Measurements from ENCODE around the gene STH. TPM values are rescaled to one million over a fixed set of nuclear protein-coding genes. Genes with fewer than 3 reads are reported as not detected.
"Not testable (repeated sequence)": the region's sequence is repeated elsewhere in the genome, so short reads cannot be mapped to it uniquely, and the experiment has no call there.

STH gene
- total RNA-seq, 2 experiments from 2014 or later: not detected

- H3K4me1 Mint-ChIP-seq (ENCODE audit: low read depth): no peaks in the 10 kb centered on the region
- ATAC-seq (ENCODE audit: poor library complexity): no peak
- no peak for DNase-seq
- no peaks in the 10 kb centered on the region for H3K9me3 ChIP-seq (ENCODE audit: control insufficient read depth in 1 of 2, insufficient read depth in 1 of 2, low read length in 2 of 2)
- H3K36me3 ChIP-seq (ENCODE audit: insufficient read depth, low read length): no peaks in the 10 kb centered on the region
- no peak overlapping the region for H3K4me3 Mint-ChIP-seq
- ChIA-PET POLR2A (no interaction called here), CTCF (interaction anchor here (1.2 kb wide), 1 partner anchor 210 kb away, joined by 4 read pairs; no protein-coding TSS in a partner anchor)
- H3K27me3 Mint-ChIP-seq: peaks cover 5% of the 10 kb centered on the region
- no peak overlapping the region for H3K27ac Mint-ChIP-seq
- no peak for TF ChIP-seq CTCF (IDR thresholded peaks at IDR 0.05)
- H3K27ac ChIP-seq (ENCODE audit: low read depth in 1 of 2, low read length in 2 of 2): no peak overlapping the region
- H3K9me3 Mint-ChIP-seq: no peaks in the 10 kb centered on the region
- H3K27me3 ChIP-seq (ENCODE audit: control insufficient read depth in 1 of 2, insufficient read depth in 2 of 2, low read length in 2 of 2): no peaks in the 10 kb centered on the region
- intact Hi-C loops (cut with DNase I, micrococcal nuclease): loop anchor here (1.0 to 10.0 kb wide), 6 partner anchors 41 to 282 kb away; partner anchors contain the start of gene KANSL1 (in 1 of the 2)
- H3K36me3 Mint-ChIP-seq (ENCODE audit: low read depth): no peaks in the 10 kb centered on the region
- no peak overlapping the region for H3K4me3 ChIP-seq (ENCODE audit: low read length)
- peaks cover 7% of the 10 kb centered on the region for H3K4me1 ChIP-seq (ENCODE audit: insufficient read depth, low read length)
Observed at GRCh38 chr17:46002973-46003316, 3.9 kb downstream of the STH start.

GRCh38 chr17:46003907-46004748, 5.1 kb downstream of the STH start:
- H3K9me3 Mint-ChIP-seq: no peaks in the 10 kb centered on the region
- Histone ChIP-seq H3K27me3 (ENCODE audit: control insufficient read depth in 1 of 2, insufficient read depth in 2 of 2, low read length in 2 of 2) (no peaks in the 10 kb centered on the region), H3K4me3 (ENCODE audit: low read length) (no peak overlapping the region), H3K27ac (ENCODE audit: low read depth in 1 of 2, low read length in 2 of 2) (no peak overlapping the region), H3K9me3 (ENCODE audit: control insufficient read depth in 1 of 2, insufficient read depth in 1 of 2, low read length in 2 of 2) (no peaks in the 10 kb centered on the region), H3K4me1 (ENCODE audit: insufficient read depth, low read length) (peaks cover 7% of the 10 kb centered on the region), H3K36me3 (ENCODE audit: insufficient read depth, low read length) (no peaks in the 10 kb centered on the region)
- ATAC-seq (ENCODE audit: poor library complexity): no peak
- H3K27ac Mint-ChIP-seq: no peak overlapping the region
- no peak overlapping the region for H3K4me3 Mint-ChIP-seq
- DNase-seq: no peak
- ChIA-PET CTCF (interaction anchor here (1.3 kb wide), 1 partner anchor 14 kb away, joined by 3 read pairs; no protein-coding TSS in a partner anchor), POLR2A (interaction anchor here (0.7 kb wide), 1 partner anchor 209 kb away, joined by 3 read pairs; no protein-coding TSS in a partner anchor)
- H3K36me3 Mint-ChIP-seq (ENCODE audit: low read depth): no peaks in the 10 kb centered on the region
- H3K27me3 Mint-ChIP-seq: peaks cover 5% of the 10 kb centered on the region
- intact Hi-C loops (cut with DNase I, micrococcal nuclease): loop anchor here (2.0 to 10.0 kb wide), 3 partner anchors 41 to 281 kb away; partner anchors contain the start of gene KANSL1 (in 1 of the 2)
- TF ChIP-seq CTCF (IDR thresholded peaks at IDR 0.05): no peak
- H3K4me1 Mint-ChIP-seq (ENCODE audit: low read depth): no peaks in the 10 kb centered on the region

- H3K4me3 ChIP-seq (ENCODE audit: low read length); H3K27ac ChIP-seq (ENCODE audit: low read depth in 1 of 2, low read length in 2 of 2); H3K27me3 ChIP-seq (ENCODE audit: control insufficient read depth in 1 of 2, insufficient read depth in 2 of 2, low read length in 2 of 2); H3K36me3 ChIP-seq (ENCODE audit: insufficient read depth, low read length); H3K9me3 ChIP-seq (ENCODE audit: control insufficient read depth in 1 of 2, insufficient read depth in 1 of 2, low read length in 2 of 2); H3K27me3 Mint-ChIP-seq; H3K27ac Mint-ChIP-seq; H3K4me1 Mint-ChIP-seq (ENCODE audit: low read depth); CTCF ChIA-PET; ATAC-seq (ENCODE audit: poor library complexity); DNase-seq; H3K9me3 Mint-ChIP-seq; H3K36me3 Mint-ChIP-seq (ENCODE audit: low read depth); H3K4me1 ChIP-seq (ENCODE audit: insufficient read depth, low read length); H3K4me3 Mint-ChIP-seq; POLR2A ChIA-PET: not testable (repeated sequence)
- intact Hi-C loops (cut with DNase I, micrococcal nuclease): loop anchor here (10.0 kb wide), 1 partner anchor 279 kb away; no protein-coding TSS in a partner anchor
Observed at GRCh38 chr17:46006082-46006481, 7.0 kb downstream of the STH start.
